CD1c-positive myeloid dendritic cell (primary cell): ENCODE results near the gene KIF26B.

Experiments
- DNase-seq: peaks from one replicate; pipeline ENCODE4 v3.0.0-alpha.2; 2016; ENCODE audit errors: extremely low spot score

KIF26B gene

GRCh38 chr1:245751116-245751515 is 596.3 kb downstream of the KIF26B start:
- DNase-seq: no peak

GRCh38 chr1:245751726-245752470 is 597.1 kb downstream of the KIF26B start:
- DNase-seq: no peak

GRCh38 chr1:245752561-245752960 is 597.8 kb downstream of the KIF26B start:
- DNase-seq: no peak

- DNase-seq: no peak
These were observed 599.0 kb downstream of the KIF26B start for GRCh38 chr1:245753807-245754206.

DNA sequence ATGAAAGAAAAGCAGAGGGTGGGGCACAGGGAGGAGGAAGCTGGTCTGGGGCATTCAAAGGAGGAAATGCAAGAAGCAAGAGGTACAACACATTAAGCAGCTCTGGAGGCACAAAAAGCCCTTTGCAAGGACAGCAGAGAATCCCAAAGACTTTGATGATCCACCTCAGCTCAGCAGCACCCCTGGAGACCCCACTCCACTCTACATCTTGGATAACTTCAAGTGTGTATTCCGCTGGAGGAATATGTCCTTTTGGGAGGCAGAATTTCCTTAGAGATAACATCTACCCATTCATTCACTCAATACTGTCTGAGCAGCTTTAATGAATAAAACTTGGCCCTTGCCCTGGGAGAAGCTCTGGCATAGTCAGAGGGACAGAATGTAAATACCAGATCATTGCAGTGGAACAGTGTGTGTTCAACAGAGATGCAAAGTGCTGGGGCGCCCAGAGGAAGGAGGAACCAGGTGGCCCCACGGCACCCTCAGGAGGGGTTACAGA is 599.7 kb downstream of the KIF26B start:
- no peak for DNase-seq
